ENCODE measurements around the gene RAB13.

Gene RAB13

DNA sequence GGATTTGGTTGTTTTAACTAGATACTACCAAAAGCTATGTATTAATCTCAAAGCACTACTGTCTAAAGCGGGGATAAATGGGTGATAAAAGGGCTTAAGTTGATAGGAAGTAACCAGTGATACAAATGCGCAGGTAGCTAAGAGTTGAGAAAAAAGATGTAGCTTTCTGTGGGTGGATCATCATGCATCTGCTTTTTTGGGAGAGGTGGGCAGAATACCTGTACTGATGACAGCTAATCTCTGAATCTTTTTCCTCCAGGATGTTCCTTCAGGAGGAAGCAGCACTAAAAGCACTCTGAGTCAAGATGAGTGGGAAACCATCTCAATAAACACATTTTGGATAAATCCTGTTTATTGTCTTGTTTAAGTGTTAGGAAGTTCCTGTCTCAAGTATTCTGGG is 5.7 kb upstream of the RAB13 start:
- no peaks in the 10 kb centered on the region for H3K9me3 ChIP-seq (ENCODE audit: insufficient read depth, low read depth, low read length)
- H3K4me2 ChIP-seq (ENCODE audit: low read depth, low read length, poor library complexity, severe bottlenecking), result peak overlapping the region; percentile 95
- H3K27me3 ChIP-seq (ENCODE audit: insufficient read depth, low read length, poor library complexity, severe bottlenecking), result no peaks in the 10 kb centered on the region
- H3K4me1 ChIP-seq (ENCODE audit: insufficient read depth, low read length, poor library complexity, severe bottlenecking), result peaks cover 21% of the 10 kb centered on the region
- H3K9me2 ChIP-seq (replicated peaks; ENCODE audit: low read depth, low read length), result no peaks in the 10 kb centered on the region
- H3K4me3 ChIP-seq (ENCODE audit: low read length, poor library complexity, severe bottlenecking), result peak overlapping the region; percentile 85
- peaks cover 24% of the 10 kb centered on the region for H4K20me1 ChIP-seq (ENCODE audit: insufficient read depth, low read length, poor library complexity, severe bottlenecking)
- peaks cover 35% of the 10 kb centered on the region for H3K79me2 ChIP-seq (ENCODE audit: insufficient read depth, low read length)
- H3K36me3 ChIP-seq (ENCODE audit: insufficient read depth, low read length), result peaks cover 23% of the 10 kb centered on the region
- H3F3A ChIP-seq (ENCODE audit: low read depth), result 0 out of 2 replicates have a peak, but pooled peaks cover 8% of the 10 kb centered on the region
- no peak overlapping the region for H2AFZ ChIP-seq (ENCODE audit: low read length)
- TF ChIP-seq, protein P1, sequence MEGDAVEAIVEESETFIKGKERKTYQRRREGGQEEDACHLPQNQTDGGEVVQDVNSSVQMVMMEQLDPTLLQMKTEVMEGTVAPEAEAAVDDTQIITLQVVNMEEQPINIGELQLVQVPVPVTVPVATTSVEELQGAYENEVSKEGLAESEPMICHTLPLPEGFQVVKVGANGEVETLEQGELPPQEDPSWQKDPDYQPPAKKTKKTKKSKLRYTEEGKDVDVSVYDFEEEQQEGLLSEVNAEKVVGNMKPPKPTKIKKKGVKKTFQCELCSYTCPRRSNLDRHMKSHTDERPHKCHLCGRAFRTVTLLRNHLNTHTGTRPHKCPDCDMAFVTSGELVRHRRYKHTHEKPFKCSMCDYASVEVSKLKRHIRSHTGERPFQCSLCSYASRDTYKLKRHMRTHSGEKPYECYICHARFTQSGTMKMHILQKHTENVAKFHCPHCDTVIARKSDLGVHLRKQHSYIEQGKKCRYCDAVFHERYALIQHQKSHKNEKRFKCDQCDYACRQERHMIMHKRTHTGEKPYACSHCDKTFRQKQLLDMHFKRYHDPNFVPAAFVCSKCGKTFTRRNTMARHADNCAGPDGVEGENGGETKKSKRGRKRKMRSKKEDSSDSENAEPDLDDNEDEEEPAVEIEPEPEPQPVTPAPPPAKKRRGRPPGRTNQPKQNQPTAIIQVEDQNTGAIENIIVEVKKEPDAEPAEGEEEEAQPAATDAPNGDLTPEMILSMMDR (conservative IDR thresholded peaks at IDR 0.05; ENCODE audit: low read length), result no peak
- TF ChIP-seq EZH2phosphoT487 (IDR thresholded peaks at IDR 0.05; ENCODE audit: borderline replicate concordance), result no peak
- H3K9ac ChIP-seq (ENCODE audit: low read depth, low read length, poor library complexity, severe bottlenecking), result peak overlapping the region; percentile 93

DNA sequence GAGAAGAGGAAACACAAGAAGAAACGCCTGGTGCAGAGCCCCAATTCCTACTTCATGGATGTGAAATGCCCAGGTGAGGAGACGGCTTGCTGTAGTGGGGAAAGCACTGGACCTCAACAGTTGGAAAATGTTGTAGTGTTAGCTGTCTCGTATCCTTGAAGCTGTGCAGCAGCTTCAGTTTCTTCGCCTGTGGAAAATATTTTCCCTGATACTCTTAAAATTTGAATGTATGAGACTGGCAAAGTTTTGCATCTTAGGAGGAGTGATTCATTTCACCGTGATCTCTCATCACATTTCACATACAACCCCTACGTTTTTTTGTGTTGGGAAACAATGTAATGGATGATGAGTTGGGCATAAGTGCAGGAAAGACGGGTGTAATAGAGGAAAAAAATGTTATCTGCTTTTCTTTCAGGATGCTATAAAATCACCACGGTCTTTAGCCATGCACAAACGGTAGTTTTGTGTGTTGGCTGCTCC is 5.1 kb upstream of the RAB13 start:
- Histone ChIP-seq H3K9ac (ENCODE audit: low read depth, low read length, poor library complexity, severe bottlenecking) (peak overlapping the region; percentile 93), H3K9me2 (replicated peaks; ENCODE audit: low read depth, low read length) (no peaks in the 10 kb centered on the region), H4K20me1 (ENCODE audit: insufficient read depth, low read length, poor library complexity, severe bottlenecking) (peaks cover 24% of the 10 kb centered on the region), H2AFZ (ENCODE audit: low read length) (no peak overlapping the region), H3F3A (ENCODE audit: low read depth) (0 out of 2 replicates have a peak, but pooled peaks cover 8% of the 10 kb centered on the region), H3K79me2 (ENCODE audit: insufficient read depth, low read length) (peaks cover 35% of the 10 kb centered on the region), H3K9me3 (ENCODE audit: insufficient read depth, low read depth, low read length) (no peaks in the 10 kb centered on the region), H3K4me1 (ENCODE audit: insufficient read depth, low read length, poor library complexity, severe bottlenecking) (peaks cover 25% of the 10 kb centered on the region), H3K4me2 (ENCODE audit: low read depth, low read length, poor library complexity, severe bottlenecking) (peak overlapping the region; percentile 95), H3K4me3 (ENCODE audit: low read length, poor library complexity, severe bottlenecking) (peak overlapping the region; percentile 85), H3K27me3 (ENCODE audit: insufficient read depth, low read length, poor library complexity, severe bottlenecking) (no peaks in the 10 kb centered on the region), H3K36me3 (ENCODE audit: insufficient read depth, low read length) (peaks cover 23% of the 10 kb centered on the region)
- TF ChIP-seq, protein P1 (conservative IDR thresholded peaks at IDR 0.05; ENCODE audit: low read length), result no peak
- no peak for TF ChIP-seq EZH2phosphoT487 (IDR thresholded peaks at IDR 0.05; ENCODE audit: borderline replicate concordance)

DNA sequence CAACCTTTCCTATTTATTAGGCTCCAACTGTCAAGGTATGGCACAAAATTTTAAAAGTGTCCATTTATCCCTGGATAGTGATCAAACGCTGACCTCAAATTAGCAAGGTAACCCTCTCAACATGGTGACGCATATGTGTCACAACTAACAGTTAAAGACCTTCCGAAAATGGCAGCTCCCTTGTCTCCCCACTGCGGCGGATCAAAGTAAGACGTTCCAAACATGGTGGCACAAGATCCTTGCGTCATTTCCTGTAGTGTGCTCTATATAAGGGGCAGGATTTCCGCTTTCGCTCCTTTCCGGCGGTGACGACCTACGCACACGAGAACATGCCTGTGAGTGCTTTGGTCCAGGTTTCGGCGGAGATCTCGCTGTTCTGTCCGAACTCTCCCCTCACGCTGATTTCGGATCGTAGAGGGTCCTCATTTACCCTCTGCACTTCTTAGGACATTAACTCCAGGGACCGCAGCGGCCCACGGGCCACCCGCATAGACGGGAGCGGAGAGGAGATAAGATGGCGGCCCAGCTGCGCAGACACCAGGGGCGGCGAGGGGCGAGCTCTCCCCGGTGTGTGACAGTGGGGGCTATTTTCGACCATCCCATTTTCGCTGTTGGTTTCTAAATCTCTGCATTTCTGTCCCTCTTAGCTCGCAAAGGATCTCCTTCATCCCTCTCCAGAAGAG is 4.5 kb upstream of the RAB13 start, which contains the start of gene RPS27:
RPS27 (plus strand) TSS at position 295 of the 683 bp plus-strand sequence; CDS start at position 330, 35 bp downstream.
- no peaks in the 10 kb centered on the region for H3K9me2 ChIP-seq (replicated peaks; ENCODE audit: low read depth, low read length)
- peak within 1 kb of the TSS; percentile 85 for H3K4me3 ChIP-seq (ENCODE audit: low read length, poor library complexity, severe bottlenecking)
- no peaks in the 10 kb centered on the region for H3K27me3 ChIP-seq (ENCODE audit: insufficient read depth, low read length, poor library complexity, severe bottlenecking)
- H2AFZ ChIP-seq (ENCODE audit: low read length), result peak within 1 kb of the TSS; percentile 92
- H3K79me2 ChIP-seq (ENCODE audit: insufficient read depth, low read length), result peaks cover 35% of the 10 kb centered on the region
- peak within 1 kb of the TSS; percentile 93 for H3K9ac ChIP-seq (ENCODE audit: low read depth, low read length, poor library complexity, severe bottlenecking)
- 0 out of 2 replicates have a peak, but pooled peaks cover 8% of the 10 kb centered on the region for H3F3A ChIP-seq (ENCODE audit: low read depth)
- H3K36me3 ChIP-seq (ENCODE audit: insufficient read depth, low read length), result peaks cover 23% of the 10 kb centered on the region
- peaks cover 24% of the 10 kb centered on the region for H4K20me1 ChIP-seq (ENCODE audit: insufficient read depth, low read length, poor library complexity, severe bottlenecking)
- peaks cover 28% of the 10 kb centered on the region for H3K4me1 ChIP-seq (ENCODE audit: insufficient read depth, low read length, poor library complexity, severe bottlenecking)
- H3K9me3 ChIP-seq (ENCODE audit: insufficient read depth, low read depth, low read length), result no peaks in the 10 kb centered on the region
- peak within 1 kb of the TSS; percentile 95 for H3K4me2 ChIP-seq (ENCODE audit: low read depth, low read length, poor library complexity, severe bottlenecking)
- no peak for TF ChIP-seq EZH2phosphoT487 (IDR thresholded peaks at IDR 0.05; ENCODE audit: borderline replicate concordance)
- TF ChIP-seq, protein P1 (conservative IDR thresholded peaks at IDR 0.05; ENCODE audit: low read length), result no peak
